OCI-LY3 (cell line): ENCODE results near the gene GYPB.
"Not testable (repeated sequence)": the region's sequence is repeated elsewhere in the genome, so short reads cannot be mapped to it uniquely, and the experiment has no call there.

Experiments
- H2AFZ ChIP-seq: fragments of 200-600, 300-600 bp; shearing (Covaris generic); 2 replicates; pipeline ENCODE4 v1.6.0; 2014; ENCODE audit warnings: antibody characterized with exemption, low read depth, low read length
- H3K27ac ChIP-seq: fragments of 200-600, 300-600 bp; sonication (generic); 2 replicates; pipeline ENCODE4 v1.5.1; 2014; ENCODE audit warnings: mild to moderate bottlenecking, low read length, moderate library complexity, mixed read lengths
- H3K27me3 ChIP-seq: fragments of 200-600, 300-600 bp; sonication (generic); 2 replicates; pipeline ENCODE4 v1.6.1; 2014; ENCODE audit warnings: low read depth, low read length, mixed read lengths
- H3K36me3 ChIP-seq: fragments of 200-600, 300-600 bp; sonication (generic); replicated peaks from 2 replicates; pipeline ENCODE3; 2014; ENCODE audit warnings: low read depth, low read length, mixed read lengths
- H3K4me1 ChIP-seq: fragments of 300-600, 200-600 bp; sonication (generic); 2 replicates; pipeline ENCODE4 v1.6.1; 2014; ENCODE audit warnings: low read length, mixed read lengths
- H3K4me2 ChIP-seq: fragments of 200-600, 300-600 bp; sonication (generic); 2 replicates; pipeline ENCODE4 v1.6.1; 2014; ENCODE audit warnings: low read length, mixed read lengths
- H3K4me3 ChIP-seq: fragments of 300-600, 200-600 bp; sonication (generic); 2 replicates; pipeline ENCODE4 v1.5.1; 2014; ENCODE audit warnings: antibody characterized with exemption, mild to moderate bottlenecking, low read length, moderate library complexity
- H3K79me2 ChIP-seq: fragments of 300-600, 200-600 bp; shearing (Covaris generic); 2 replicates; pipeline ENCODE4 v1.6.1; 2014; ENCODE audit warnings: mild to moderate bottlenecking, low read length, mixed read lengths
- H3K9ac ChIP-seq: fragments of 300-600, 200-600 bp; shearing (Covaris generic); 2 replicates; pipeline ENCODE4 v1.6.0; 2014; ENCODE audit warnings: mild to moderate bottlenecking, low read length, moderate library complexity
- H3K9me3 ChIP-seq: fragments of 200-600, 300-600 bp; shearing (Covaris generic); 2 replicates; pipeline ENCODE4 v1.6.1; 2014; ENCODE audit warnings: low read length, mixed read lengths; ENCODE audit not compliant: insufficient read depth
- H4K20me1 ChIP-seq: fragments of 200-600, 300-600 bp; sonication (generic); 2 replicates; pipeline ENCODE4 v1.6.1; 2016; ENCODE audit warnings: low read length, mixed read lengths; ENCODE audit not compliant: insufficient read depth
- CTCF ChIP-seq: fragments of 200-600, 300-600 bp; sonication (generic); IDR thresholded peaks from 2 replicates; pipeline ENCODE4 v1.5.1; 2014; ENCODE audit warnings: antibody characterized with exemption, low read length, low read depth
- EZH2phosphoT487 ChIP-seq: fragments of 200-600 bp; shearing (Covaris generic); IDR thresholded peaks from 2 replicates; pipeline ENCODE4 v1.6.1; 2018; ENCODE audit warnings: antibody characterized with exemption, mixed run types, low read depth

Gene GYPB

GRCh38 chr4:144021336-144021990 is 2.3 kb upstream of the GYPB start:
- H3K4me3 ChIP-seq, H3K79me2 ChIP-seq, H3K36me3 ChIP-seq, H3K9ac ChIP-seq, H3K27me3 ChIP-seq, H3K4me1 ChIP-seq, H4K20me1 ChIP-seq, H3K9me3 ChIP-seq, H3K27ac ChIP-seq, H2AFZ ChIP-seq: not testable (repeated sequence)
- TF ChIP-seq CTCF, result peak; percentile 69
- peak overlapping the region; percentile 30; the same call in 1 of the 2 replicates for H3K4me2 ChIP-seq

- not testable (repeated sequence) for H3K4me2 ChIP-seq, H3K4me3 ChIP-seq, H3K27me3 ChIP-seq, H4K20me1 ChIP-seq, H3K79me2 ChIP-seq, H3K9me3 ChIP-seq, H3K27ac ChIP-seq, H3K36me3 ChIP-seq, H3K9ac ChIP-seq, H2AFZ ChIP-seq, H3K4me1 ChIP-seq
Observed at GRCh38 chr4:144018223-144019000, 768 bp downstream of the GYPB start.

- H3K27ac ChIP-seq, H3K79me2 ChIP-seq, H3K4me2 ChIP-seq, H3K9me3 ChIP-seq, H3K4me1 ChIP-seq, H3K36me3 ChIP-seq, H4K20me1 ChIP-seq, H3K4me3 ChIP-seq, H2AFZ ChIP-seq, H3K9ac ChIP-seq, H3K27me3 ChIP-seq: not testable (repeated sequence)
Observed at GRCh38 chr4:144017271-144017670, 1.9 kb downstream of the GYPB start.

DNA sequence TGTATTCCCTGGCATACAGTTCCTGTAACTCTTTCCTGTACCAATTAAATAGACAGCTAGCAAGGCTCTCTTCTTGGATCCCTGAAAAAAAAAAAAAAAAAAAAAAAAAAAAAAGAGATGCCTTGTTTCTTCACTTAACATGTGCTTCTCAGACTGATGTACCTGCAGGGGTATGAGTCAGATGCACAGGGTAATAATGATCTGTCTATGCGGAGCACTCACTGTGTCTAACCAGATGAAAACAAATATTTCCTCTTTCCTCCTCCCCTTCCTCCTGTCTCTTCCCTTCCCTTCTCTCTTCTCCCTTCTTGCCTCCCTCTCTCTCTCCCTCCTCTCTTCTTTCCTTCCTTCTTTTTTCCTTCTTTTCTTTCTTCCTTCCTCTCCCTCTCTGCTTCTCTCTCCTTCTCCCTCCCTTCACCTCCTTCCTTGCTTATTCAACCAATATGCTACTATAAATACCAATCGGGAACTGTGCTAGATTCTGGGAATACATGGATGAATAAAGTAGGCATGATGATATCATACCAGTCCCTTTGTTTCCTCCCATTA is 3.0 kb downstream of the GYPB start:
- not testable (repeated sequence) for H3K9me3 ChIP-seq, H3K4me1 ChIP-seq, H3K79me2 ChIP-seq, H3K4me3 ChIP-seq, H4K20me1 ChIP-seq, H3K4me2 ChIP-seq, H3K36me3 ChIP-seq, H2AFZ ChIP-seq, H3K27me3 ChIP-seq, H3K27ac ChIP-seq, H3K9ac ChIP-seq

DNA sequence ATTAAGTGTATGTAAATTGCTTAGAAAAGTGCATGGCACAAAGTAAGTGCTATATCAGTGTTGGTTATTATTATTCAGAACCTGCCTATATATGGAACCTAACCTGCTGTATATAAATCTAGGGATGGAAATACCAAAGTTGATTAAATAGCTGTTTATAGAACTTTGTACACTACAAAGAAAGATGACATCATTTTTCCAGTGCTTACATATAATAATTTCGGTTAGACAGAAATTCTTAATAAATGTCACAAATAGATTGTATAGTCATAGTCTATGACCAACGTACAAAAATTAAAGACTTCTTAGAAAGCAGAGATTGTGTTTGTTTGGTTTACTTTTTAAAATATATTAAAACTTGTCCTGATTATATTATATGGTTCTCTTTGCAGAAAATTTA is 4.4 kb downstream of the GYPB start:
- H3K9ac ChIP-seq, result no peak overlapping the region
- TF ChIP-seq EZH2phosphoT487, result no peak
- TF ChIP-seq CTCF, result no peak
- no peaks in the 10 kb centered on the region for H3K79me2 ChIP-seq
- no peak overlapping the region for H3K27ac ChIP-seq
- H3K27me3 ChIP-seq, result no peaks in the 10 kb centered on the region
- no peak overlapping the region for H3K4me2 ChIP-seq
- no peaks in the 10 kb centered on the region for H4K20me1 ChIP-seq
- no peaks in the 10 kb centered on the region for H3K9me3 ChIP-seq
- H2AFZ ChIP-seq, result no peak overlapping the region
- H3K36me3 ChIP-seq, result no peaks in the 10 kb centered on the region
- H3K4me1 ChIP-seq, result no peaks in the 10 kb centered on the region
- no peak overlapping the region for H3K4me3 ChIP-seq

- not testable (repeated sequence) for H3K4me1 ChIP-seq, H3K9me3 ChIP-seq, H4K20me1 ChIP-seq, H2AFZ ChIP-seq, H3K27ac ChIP-seq, H3K79me2 ChIP-seq, H3K9ac ChIP-seq, H3K4me2 ChIP-seq, H3K27me3 ChIP-seq, H3K36me3 ChIP-seq, H3K4me3 ChIP-seq
Observed at GRCh38 chr4:144008602-144009001, 10.6 kb downstream of the GYPB start.

DNA sequence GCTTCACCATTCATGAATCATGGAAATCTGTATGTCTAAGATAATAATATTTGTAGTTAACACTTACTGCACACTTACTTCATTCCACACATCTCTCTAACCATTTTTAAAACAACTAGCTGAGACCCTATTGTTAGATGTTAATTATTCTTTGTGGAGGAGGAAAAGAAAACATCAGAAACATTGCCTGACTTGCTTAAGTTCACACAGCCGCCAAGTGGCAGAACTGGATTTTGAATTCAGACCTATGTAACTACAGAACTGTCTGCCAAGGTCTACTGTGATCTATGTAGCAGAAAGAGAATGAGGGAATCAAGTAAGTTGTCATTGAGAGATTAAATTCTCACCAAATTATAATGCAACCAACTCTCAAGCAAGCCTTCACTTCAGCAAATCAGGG is 11.2 kb downstream of the GYPB start:
- H3K27ac ChIP-seq, H3K4me2 ChIP-seq, H3K4me3 ChIP-seq, H4K20me1 ChIP-seq, H3K9ac ChIP-seq, H3K36me3 ChIP-seq, H3K9me3 ChIP-seq, H3K27me3 ChIP-seq, H3K79me2 ChIP-seq, H3K4me1 ChIP-seq, H2AFZ ChIP-seq: not testable (repeated sequence)
